ENCODE measurements around the gene KTI12.

Gene KTI12

DNA sequence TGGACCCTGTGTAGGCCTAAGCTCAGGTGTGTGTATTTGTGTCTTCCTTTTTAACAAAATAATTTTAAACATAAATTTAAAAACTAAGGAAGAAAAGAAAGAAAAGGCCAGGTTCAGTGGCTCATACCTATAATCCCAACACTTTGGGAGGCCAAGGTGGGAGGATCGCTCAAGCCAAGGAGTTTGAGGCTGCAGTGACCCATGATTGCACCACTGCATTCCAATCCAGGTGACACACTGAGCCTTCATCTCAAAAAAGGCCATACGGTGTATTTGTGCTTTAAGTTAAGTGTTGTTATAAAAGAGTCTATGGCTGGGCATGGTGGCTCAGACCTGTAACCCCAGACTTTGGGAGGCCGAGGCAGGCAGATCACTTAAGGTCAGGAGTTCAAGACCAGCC, 51.4 kb downstream of the KTI12 start:
- no peak for DNase-seq
